ENCODE results near the gene HOXA6. TPM values are rescaled to one million over a fixed set of nuclear protein-coding genes. Genes with fewer than 3 reads are reported as not detected.

HOXA6 gene
- total RNA-seq, 1 donor from 2014 or later = 15.0 TPM

Other genes with a start within 250 kb of the HOXA6 start
- gene HOXA1, start 51.8 kb downstream of the HOXA6 start, total RNA-seq = 1.4 and 3.9 TPM in 2 replicates
- gene HOXA2, start 45.1 kb downstream of the HOXA6 start, total RNA-seq = 2.8 and 3.3 TPM in 2 replicates
- gene HOXA4, start 17.0 kb downstream of the HOXA6 start, total RNA-seq = 5.9 and 8.7 TPM in 2 replicates
- gene HOXA5, start 4.1 kb downstream of the HOXA6 start, total RNA-seq = 125 and 134 TPM in 2 replicates
- gene HOXA3, start 4.8 kb upstream of the HOXA6 start, total RNA-seq = 8.1 and 9.4 TPM in 2 replicates
- 7.2 and 12.4 TPM in 2 replicates for gene HOXA7, start 8.9 kb upstream of the HOXA6 start, total RNA-seq
- gene HOXA9, start 17.8 kb upstream of the HOXA6 start, total RNA-seq = 1.0 and 2.4 TPM in 2 replicates
- gene HOXA10, start 26.5 kb upstream of the HOXA6 start, total RNA-seq = not detected in 2 replicates
- not detected in 2 replicates for gene HOXA11, start 37.5 kb upstream of the HOXA6 start, total RNA-seq
- gene HOXA13, start 52.3 kb upstream of the HOXA6 start, total RNA-seq = not detected in 2 replicates
- not detected in 2 replicates for gene EVX1, start 95.0 kb upstream of the HOXA6 start, total RNA-seq

Data from epithelial cell of alveolus of lung (primary cell).